K562 (cell line): ENCODE results near the gene CIP2A. TPM values are rescaled to one million over a fixed set of nuclear protein-coding genes. Genes with fewer than 3 reads are reported as not detected.

Experiments used
- CBX3 ChIP-seq, 2 experiments: IDR thresholded peaks; 1 replicate in 1 of 2; 2 replicates in 1 of 2; pipeline ENCODE4 v1.6.1; 2012; ENCODE audit warnings: inconsistent platforms in 2 of 2, low read length in 2 of 2, borderline replicate concordance in 1 of 2, control low read depth in 1 of 2
- EGR1 ChIP-seq: fragments of 450-650 bp; conservative IDR thresholded peaks from 2 replicates; pipeline ENCODE4 v1.6.1; 2017; ENCODE audit warnings: mild to moderate bottlenecking
- FOXA3 ChIP-seq, 2 experiments: fragments of 450-650 bp in 1 of 2; sonication (generic) in 1 of 2; formaldehyde crosslinking; IDR thresholded peaks in 1 of 2; conservative IDR thresholded peaks in 1 of 2; 2 replicates each; pipeline versions ENCODE4 v1.4.0 to v1.8.0; 2020 to 2022; ENCODE audit warnings: mild to moderate bottlenecking in 2 of 2, missing genetic modification reagents in 1 of 2
- JUN ChIP-seq, 2 experiments: sonication (generic) in 1 of 2; formaldehyde crosslinking in 1 of 2; IDR thresholded peaks; 2 replicates each; pipeline versions ENCODE4 v1.6.1 to v1.8.0; 2012 to 2022; ENCODE audit warnings: borderline replicate concordance in 2 of 2, mild to moderate bottlenecking in 2 of 2, improper control_type of control experiment in 1 of 2, low read depth in 1 of 2, low read length in 1 of 2, missing genetic modification reagents in 1 of 2
- JUND ChIP-seq, 2 experiments: IDR thresholded peaks; 2 replicates in 1 of 2; 3 replicates in 1 of 2; pipeline ENCODE4 v1.6.1; 2011; ENCODE audit warnings: borderline replicate concordance in 2 of 2, low read depth in 2 of 2, low read length in 2 of 2, improper control_type of control experiment in 1 of 2, missing biosample characterization in 1 of 2, missing genetic modification characterization in 1 of 2, missing genetic modification reagents in 1 of 2
- LARP7 ChIP-seq: fragments of 450-650 bp; IDR thresholded peaks from 2 replicates; pipeline ENCODE4 v1.6.1; 2016
- LEF1 ChIP-seq: fragments of 450-650 bp; IDR thresholded peaks from 2 replicates; pipeline ENCODE4 v1.6.1; 2016; ENCODE audit warnings: mild to moderate bottlenecking
- NONO ChIP-seq, 2 experiments: fragments of 200-400 bp in 1 of 2; fragments of 450-650 bp in 1 of 2; formaldehyde crosslinking in 1 of 2; IDR thresholded peaks; 2 replicates each; pipeline ENCODE4 v1.6.1; 2017; ENCODE audit warnings: low read depth in 2 of 2, mild to moderate bottlenecking in 2 of 2, moderate library complexity in 2 of 2, low read length in 1 of 2
- POLR2H ChIP-seq: IDR thresholded peaks from 2 replicates; pipeline ENCODE4 v1.6.1; 2016; ENCODE audit warnings: missing genetic modification characterization, low read depth, mild to moderate bottlenecking, control low read depth, missing compliant biosample characterization, moderate library complexity
- PRDM10 ChIP-seq: fragments of 450-650 bp; IDR thresholded peaks from 2 replicates; pipeline ENCODE4 v1.6.1; 2018; ENCODE audit not compliant: partially characterized antibody
- RBBP5 ChIP-seq: fragments of 200-600 bp; sonication (generic); IDR thresholded peaks from 2 replicates; pipeline ENCODE4 v1.6.1; 2012; ENCODE audit warnings: borderline replicate concordance, mild to moderate bottlenecking, low read length, control low read depth, inconsistent platforms; ENCODE audit not compliant: insufficient read depth, poor library complexity, severe bottlenecking
- RCOR1 ChIP-seq, 2 experiments: IDR thresholded peaks; 2 replicates each; pipeline ENCODE4 v1.6.1; 2012; ENCODE audit warnings: low read depth in 2 of 2, low read length in 2 of 2, borderline replicate concordance in 1 of 2, improper control_type of control experiment in 1 of 2
- SMAD4 ChIP-seq: fragments of 250-450 bp; sonication (Bioruptor Pico); conservative IDR thresholded peaks from 2 replicates; pipeline ENCODE4 v1.8.0; 2021; ENCODE audit warnings: inconsistent platforms, mild to moderate bottlenecking, moderate library complexity
- ZBTB11 ChIP-seq, 3 experiments: fragments of 200-800 bp in 1 of 3; fragments of 250-450 bp in 1 of 3; fragments of 450-650 bp in 1 of 3; sonication (Bioruptor Pico) in 1 of 3; sonication (Bioruptor generic) in 1 of 3; formaldehyde crosslinking in 1 of 3; IDR thresholded peaks; 2 replicates each; pipeline versions ENCODE4 v1.6.1 to v1.8.0; 2016 to 2022; ENCODE audit warnings: mild to moderate bottlenecking in 2 of 3, missing genetic modification characterization in 2 of 3, missing compliant biosample characterization in 1 of 3, moderate library complexity in 1 of 3
- ZFP30 ChIP-seq: fragments of 250-450 bp; sonication (Bioruptor Pico); IDR thresholded peaks from 2 replicates; pipeline ENCODE4 v1.8.0; 2022; ENCODE audit warnings: moderate library complexity, mild to moderate bottlenecking, inconsistent platforms, borderline replicate concordance
- ZFPM2 ChIP-seq: fragments of 250-450 bp; sonication (Bioruptor Pico); IDR thresholded peaks from 2 replicates; pipeline ENCODE4 v1.5.1; 2022; ENCODE audit warnings: mild to moderate bottlenecking
- ZNF583 ChIP-seq: fragments of 250-450 bp; sonication (Bioruptor Pico); IDR thresholded peaks from 2 replicates; pipeline ENCODE4 v1.4.0; 2020
- polyA plus RNA-seq, 8 experiments: library from polyadenylated mRNA; depleted of rRNA in 4 of 8; stranded (reverse) in 5 of 8; unstranded in 3 of 8; fragments of >200 nt; fragmentation: Nextera tagmentation in 2 of 8; fragmentation: Illumina TruSeq in 1 of 8; extraction: Ambion mirVana in 2 of 8; extraction: Trizol in 1 of 8; gene quantifications; 2 replicates each; pipeline versions ENCODE4 v1.2.1 to v1.2.3, GENCODE V29; 2011 to 2014; ENCODE audit warnings: inconsistent platforms in 1 of 8, missing spikeins in 1 of 8
- total RNA-seq, 7 experiments: library from RNA; depleted of rRNA in 6 of 7; stranded (reverse); fragments of >200 nt in 6 of 7; fragmentation: Illumina TruSeq in 2 of 7; extraction: Trizol in 2 of 7; gene quantifications; 2 replicates each; pipeline versions ENCODE4 v1.2.1 to v1.2.3, GENCODE V29; 2011 to 2021; ENCODE audit warnings: low replicate concordance in 1 of 7

CIP2A gene
- total and polyA plus RNA-seq, 9 of the 15 experiments (the other 6 are each of a cell fraction or from before 2014, with no cell fraction given), result 10.5 to 41.7 (median 31.5) TPM

GRCh38 chr3:108589081-108589997, at the start of gene CIP2A, which contains the start of gene DZIP3 (continued):
- TF ChIP-seq POLR2H (tag) (peak; percentile 7), ZNF583 (CRISPR knock-in tag) (no peak), RCOR1 (IDR thresholded peaks at IDR 0.05; ENCODE audit: borderline replicate concordance in 1 of 2, low read depth in 2 of 2, low read length in 2 of 2) (peak in 1 of 2 experiments; percentile 6; a peak in 1 of 4 replicates), FOXA3 (CRISPR knock-in tag; conservative IDR thresholded peaks at IDR 0.05 in 1 of 2, IDR thresholded peaks at IDR 0.05 in 1 of 2) (0 out of 4 replicates have a peak, but pooled peaks of 1 of the 2 experiments have one; percentile 55), ZFP30 (CRISPR knock-in tag) (no peak), JUND (IDR thresholded peaks at IDR 0.05; ENCODE audit: borderline replicate concordance, low read depth, low read length) (peak; percentile 42; the same call in 1 of the 2 replicates), JUND (tag; IDR thresholded peaks at IDR 0.05; ENCODE audit: borderline replicate concordance, low read depth, low read length) (no peak), LARP7 (no peak), ZBTB11 (CRISPR knock-in tag; IDR thresholded peaks at IDR 0.05) (peak in 1 of 3 experiments; percentile 92; a peak in 3 of 6 replicates), SMAD4 (0 out of 2 replicates have a peak, but pooled peaks have one; percentile 11), LEF1 (no peak), JUN (IDR thresholded peaks at IDR 0.05; ENCODE audit: borderline replicate concordance, low read depth, low read length) (0 out of 2 replicates have a peak, but pooled peaks have one; percentile 11), JUN (CRISPR knock-in tag; IDR thresholded peaks at IDR 0.05; ENCODE audit: borderline replicate concordance) (no peak), NONO (IDR thresholded peaks at IDR 0.05; ENCODE audit: low read depth in 2 of 2, low read length in 1 of 2) (no peak), EGR1 (peak; percentile 87), CBX3 (IDR thresholded peaks at IDR 0.05; ENCODE audit: borderline replicate concordance in 1 of 2, low read length in 2 of 2) (no peak), ZFPM2 (CRISPR knock-in tag) (no peak), PRDM10 (peak; percentile 91), RBBP5 (peak; percentile 100)
